GM10266 (cell line): ENCODE data around the gene TFF2.

Experiments used
- DNase-seq: peaks from one replicate; pipeline ENCODE4 v3.0.0; 2012; ENCODE audit errors: extremely low spot score
- TF ChIP-seq, protein P1 (sequence below): IDR thresholded peaks from 2 replicates; pipeline ENCODE4 v1.5.1; 2012; ENCODE audit warnings: mild to moderate bottlenecking, low read depth; ENCODE audit not compliant: control insufficient read depth, insufficient read depth; ENCODE audit errors: missing control alignments

Gene TFF2

DNA sequence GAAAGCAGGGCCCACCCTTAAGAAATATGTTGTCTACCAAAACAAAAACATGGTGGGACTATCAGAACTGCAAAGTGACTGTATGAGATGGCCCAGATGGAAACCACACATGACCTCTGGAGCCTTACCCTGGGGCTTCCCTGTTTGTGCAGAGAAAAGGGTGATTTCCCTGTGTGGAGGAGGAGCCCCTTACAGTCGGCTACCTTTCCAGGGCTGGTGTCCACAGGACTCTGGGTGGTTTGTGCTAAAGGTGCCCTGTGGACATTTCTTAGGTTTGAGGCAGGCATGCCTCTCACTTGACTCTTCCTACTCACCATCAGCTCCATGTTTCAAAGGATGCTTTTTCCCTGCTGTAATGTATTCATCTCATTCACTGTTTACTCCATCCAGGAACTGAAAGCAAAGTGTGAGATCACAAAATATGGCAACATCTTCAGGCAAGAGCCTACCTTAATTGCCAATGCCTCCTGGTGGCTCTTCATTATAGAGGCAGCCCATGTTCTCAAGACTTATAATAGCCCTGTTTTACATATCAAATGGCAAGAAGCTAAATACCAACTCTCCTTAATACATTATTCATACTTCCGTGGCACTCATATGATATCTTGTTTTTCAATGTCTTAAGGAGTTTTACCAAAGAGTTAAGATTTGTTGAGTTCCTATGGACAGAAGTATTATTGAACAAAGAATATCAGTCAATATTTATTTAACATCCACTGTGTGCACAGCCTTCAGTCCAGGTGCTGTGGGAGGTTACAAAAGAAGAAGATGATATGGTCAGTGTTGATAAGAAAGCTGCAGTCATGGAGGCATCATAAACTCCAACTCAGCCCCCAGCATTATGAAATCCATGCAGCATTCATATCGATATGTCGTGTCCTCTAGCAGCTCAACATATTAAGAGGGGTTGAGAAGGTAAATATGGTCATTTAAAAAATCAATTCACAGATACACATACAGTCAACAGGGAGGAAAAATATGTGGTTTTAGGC, 20.1 kb downstream of the TFF2 start:
- TF ChIP-seq, protein P1, sequence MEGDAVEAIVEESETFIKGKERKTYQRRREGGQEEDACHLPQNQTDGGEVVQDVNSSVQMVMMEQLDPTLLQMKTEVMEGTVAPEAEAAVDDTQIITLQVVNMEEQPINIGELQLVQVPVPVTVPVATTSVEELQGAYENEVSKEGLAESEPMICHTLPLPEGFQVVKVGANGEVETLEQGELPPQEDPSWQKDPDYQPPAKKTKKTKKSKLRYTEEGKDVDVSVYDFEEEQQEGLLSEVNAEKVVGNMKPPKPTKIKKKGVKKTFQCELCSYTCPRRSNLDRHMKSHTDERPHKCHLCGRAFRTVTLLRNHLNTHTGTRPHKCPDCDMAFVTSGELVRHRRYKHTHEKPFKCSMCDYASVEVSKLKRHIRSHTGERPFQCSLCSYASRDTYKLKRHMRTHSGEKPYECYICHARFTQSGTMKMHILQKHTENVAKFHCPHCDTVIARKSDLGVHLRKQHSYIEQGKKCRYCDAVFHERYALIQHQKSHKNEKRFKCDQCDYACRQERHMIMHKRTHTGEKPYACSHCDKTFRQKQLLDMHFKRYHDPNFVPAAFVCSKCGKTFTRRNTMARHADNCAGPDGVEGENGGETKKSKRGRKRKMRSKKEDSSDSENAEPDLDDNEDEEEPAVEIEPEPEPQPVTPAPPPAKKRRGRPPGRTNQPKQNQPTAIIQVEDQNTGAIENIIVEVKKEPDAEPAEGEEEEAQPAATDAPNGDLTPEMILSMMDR: peak; percentile 8
- DNase-seq: peak; percentile 56

DNA sequence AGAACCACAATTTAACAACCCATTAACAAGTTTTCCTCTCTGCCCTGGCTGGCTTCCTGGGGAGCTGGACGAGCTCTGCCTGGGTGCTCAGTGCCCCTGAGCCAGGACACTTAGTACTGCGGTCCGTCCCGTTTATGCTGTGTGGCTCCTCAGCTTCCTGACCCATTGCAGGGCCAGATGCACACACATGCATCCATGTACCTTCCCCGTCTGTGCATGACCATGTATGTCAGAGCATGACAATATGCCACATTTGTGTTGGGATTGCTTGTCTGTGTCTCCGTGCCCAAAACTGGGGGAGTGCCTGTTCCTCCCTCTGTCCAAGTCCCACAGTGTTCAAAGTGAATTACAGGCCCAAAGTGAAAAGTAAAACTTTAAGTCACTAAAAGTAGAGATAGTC, 25.9 kb downstream of the TFF2 start:
- no peak for DNase-seq
- TF ChIP-seq, protein P1: no peak

DNA sequence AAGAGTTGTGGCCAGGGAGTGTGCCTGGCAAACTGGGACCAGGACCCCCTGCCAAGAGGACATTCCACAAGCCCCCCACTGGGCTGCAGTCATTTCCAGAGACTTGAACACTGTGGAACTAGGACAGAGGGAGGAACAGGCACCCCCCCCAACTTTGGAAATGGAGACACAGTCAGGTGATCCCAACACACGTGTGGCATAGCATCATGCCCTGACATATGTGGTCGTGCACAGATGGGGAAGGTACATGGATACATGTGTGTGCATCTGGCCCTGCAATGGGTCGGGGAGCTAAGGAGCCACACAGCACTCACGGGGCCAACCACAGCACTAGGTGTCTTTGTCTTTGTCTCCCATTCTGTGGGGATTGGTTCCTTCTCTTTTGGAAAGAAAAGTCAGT, 28.9 kb downstream of the TFF2 start:
- DNase-seq: no peak
- TF ChIP-seq, protein P1: no peak

DNA sequence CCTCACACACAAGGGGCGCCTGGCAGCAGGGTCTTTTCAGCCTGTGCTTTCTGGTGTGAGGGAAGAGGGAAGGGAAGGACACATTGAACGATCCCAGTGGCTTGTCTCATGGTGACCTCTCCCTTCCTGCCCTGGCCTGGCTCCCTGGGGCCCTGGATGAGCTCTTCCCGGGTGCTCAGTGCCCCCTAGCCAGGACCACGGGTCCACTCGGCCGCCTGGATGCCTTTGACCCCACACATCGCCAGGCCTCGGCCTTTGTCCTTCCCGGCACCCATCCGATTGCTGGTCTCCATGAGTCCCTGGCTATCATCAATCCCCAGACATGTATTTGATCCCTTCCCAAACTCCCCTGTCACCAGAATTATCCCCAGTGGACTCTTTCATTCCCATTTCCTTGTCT, 29.6 kb downstream of the TFF2 start:
- TF ChIP-seq, protein P1: no peak
- DNase-seq: no peak

DNA sequence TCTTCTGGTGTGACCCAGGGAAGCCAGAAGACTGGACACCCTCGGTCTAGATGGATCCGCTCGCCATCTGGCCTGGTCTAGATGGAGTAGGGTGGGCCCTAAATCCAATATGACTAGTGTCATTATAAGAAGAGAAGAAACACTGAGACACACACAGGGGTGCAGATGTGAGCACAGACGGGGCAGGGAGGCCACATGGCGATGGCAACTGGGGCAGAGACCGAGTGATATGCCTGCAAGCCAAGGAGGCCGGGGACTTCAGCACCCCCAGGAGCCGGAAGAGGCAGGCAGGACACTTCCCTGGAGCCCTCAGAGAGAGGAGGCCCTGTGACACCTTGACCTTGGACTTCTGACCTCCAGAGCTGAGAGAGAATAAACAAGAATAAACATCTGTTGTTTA, 30.0 kb downstream of the TFF2 start:
- TF ChIP-seq, protein P1: no peak

DNA sequence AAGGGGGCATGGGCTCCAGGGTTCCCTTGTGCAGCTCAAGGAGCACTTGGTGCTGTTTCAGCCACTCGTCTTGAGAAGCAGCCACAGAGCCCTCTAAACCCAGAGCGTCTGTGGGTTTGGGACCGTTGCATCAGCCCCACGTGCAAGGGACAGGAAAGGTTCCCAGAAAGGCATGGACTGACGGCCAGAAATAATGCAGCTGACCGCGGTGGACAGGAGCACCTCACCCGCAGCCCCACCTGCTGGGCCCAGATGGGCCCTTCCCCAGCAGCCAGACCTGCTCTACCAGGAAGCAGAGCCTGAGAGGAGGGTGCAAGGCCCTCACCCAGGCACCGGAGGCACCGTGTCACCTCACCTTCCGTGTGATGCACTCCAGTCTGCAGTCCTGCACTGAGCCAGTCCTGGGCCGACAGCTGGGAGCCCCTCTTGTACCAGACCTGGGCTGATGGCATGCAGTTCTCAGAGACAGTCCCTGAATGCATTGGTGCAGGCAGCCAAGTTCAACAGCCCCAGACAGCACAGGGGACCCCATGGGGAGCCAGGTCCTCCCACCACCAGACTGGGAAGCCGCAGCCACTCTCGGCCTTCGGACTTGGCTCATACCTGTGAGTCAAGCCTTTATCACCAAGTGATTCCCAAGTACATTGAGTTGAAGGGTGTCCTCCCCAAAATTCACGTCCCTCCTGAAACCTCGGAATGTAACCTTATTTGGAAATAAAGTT, 30.8 kb downstream of the TFF2 start:
- no peak for DNase-seq
- TF ChIP-seq, protein P1: no peak

More for the DNA sequence above, 30.0 kb downstream of the TFF2 start:
- no peak for DNase-seq

DNA sequence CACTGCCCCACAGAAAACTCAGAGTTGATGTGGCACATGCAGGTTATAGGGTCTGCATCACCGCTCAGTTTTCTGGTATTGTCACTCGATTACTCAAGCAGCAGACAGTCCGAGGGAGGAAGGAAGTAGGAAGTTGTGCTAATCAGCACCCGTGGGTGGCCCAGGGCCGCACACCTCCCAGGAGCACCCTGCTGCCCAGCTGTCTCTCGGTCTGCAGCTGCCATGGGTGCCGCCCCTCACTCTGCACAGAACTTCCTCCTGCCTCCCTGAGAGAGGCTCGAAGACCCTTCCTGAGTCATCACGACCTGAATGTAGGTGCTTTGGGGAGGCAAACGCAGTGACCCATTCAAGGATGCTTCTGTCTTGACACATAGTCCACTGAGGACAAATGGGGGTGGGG, 31.4 kb downstream of the TFF2 start:
- TF ChIP-seq, protein P1: no peak
- DNase-seq: no peak
